ENCODE data around the gene SPAG17.

DNA sequence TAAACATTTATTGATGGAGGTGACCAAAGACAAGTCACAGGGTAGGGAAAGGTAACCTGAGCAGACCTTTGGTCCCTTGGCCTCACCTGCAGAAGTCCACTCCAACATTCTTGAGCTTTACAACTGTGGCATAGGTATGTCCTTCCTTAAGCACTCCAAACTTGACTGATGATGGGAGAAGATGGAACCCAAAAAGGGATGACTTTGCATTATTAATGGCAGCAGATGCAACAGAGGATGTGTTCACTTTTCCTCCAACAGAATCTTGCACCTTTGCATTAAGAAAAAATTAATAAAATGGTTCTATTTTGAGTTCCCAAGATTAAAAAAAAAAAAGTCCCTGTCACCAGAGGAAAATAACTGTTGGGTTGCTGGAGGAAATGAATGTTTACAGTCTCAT lies 213.3 kb downstream of the SPAG17 start:
- no peak for TF ChIP-seq USF1 (IDR thresholded peaks at IDR 0.05)
- no peak for TF ChIP-seq EP300 (IDR thresholded peaks at IDR 0.05; ENCODE audit: borderline replicate concordance)

Data from Ishikawa (cell line).